HCT116 (cell line): ENCODE data around the gene PDE9A. TPM values are rescaled to one million over a fixed set of nuclear protein-coding genes. Genes with fewer than 3 reads are reported as not detected.

Experiments
- ATAC-seq: fragments of 200-7000 bp; cut with Tn5 transposase; 2 replicates; pipeline ENCODE4 v1.9.1; 2020; ENCODE audit warnings: mild to moderate bottlenecking, moderate library complexity
- BruUV-seq: library from RNA; stranded (reverse); fragments of 400-500 nt; replicated peaks from 2 replicates; lab custom pipeline; 2021; lab: Mats Ljungman, UMichigan
- CTCF ChIA-PET: fragments of 300-600 bp; sonication (Branson Sonifier 250); formaldehyde crosslinking; loops from one replicate; lab custom pipeline; 2021; ENCODE audit warnings: antibody characterized with exemption; lab: Charles Lee
- POLR2A ChIA-PET: fragments of 300-600, 350-600 bp; sonication (Branson Sonifier 250); formaldehyde crosslinking; loops from one replicate; lab custom pipeline; 2021; ENCODE audit warnings: antibody characterized with exemption; lab: Charles Lee
- RAD21 ChIA-PET, 2 experiments: fragments of 300-600 bp; sonication (Branson Sonifier 250); formaldehyde crosslinking; loops; one replicate each; lab custom pipeline; 2023; ENCODE audit warnings: low total read pairs in 2 of 2; ENCODE audit not compliant: uncharacterized antibody in 2 of 2, unreplicated experiment in 2 of 2, low non-redundant PET in 1 of 2; lab: Charles Lee
- DNase-seq: peaks from one replicate; pipeline ENCODE4 v3.0.0-alpha.2; 2010; ENCODE audit warnings: low read depth, low spot score
- H2AFZ ChIP-seq: fragments of 200-600 bp; shearing (Covaris generic), sonication (generic); 2 replicates; pipeline ENCODE4 v1.6.1; 2017; ENCODE audit warnings: low read depth, mixed run types, mixed read lengths, antibody characterized with exemption, low read length; ENCODE audit not compliant: poor library complexity, severe bottlenecking
- H3K27ac ChIP-seq: 2 replicates; pipeline ENCODE4 v1.5.1; 2012; ENCODE audit warnings: low read depth, low read length
- H3K27me3 ChIP-seq: fragments of 200-600 bp; sonication (generic); 2 replicates; pipeline ENCODE4 v1.6.1; 2016; ENCODE audit warnings: mixed run types, low read length, mixed read lengths; ENCODE audit not compliant: insufficient read depth
- H3K36me3 ChIP-seq, 2 experiments: fragments of 200-500 bp in 1 of 2; fragments of 200-600 bp in 1 of 2; sonication (Bioruptor generic) in 1 of 2; sonication (generic) in 1 of 2; 2 replicates each; pipeline versions ENCODE4 v1.5.1 to v1.6.1; 2014 to 2016; ENCODE audit warnings: low read length in 2 of 2, inconsistent platforms in 1 of 2, mixed read lengths in 1 of 2, mixed run types in 1 of 2; ENCODE audit not compliant: insufficient read depth in 2 of 2, control insufficient read depth in 1 of 2
- H3K4me1 ChIP-seq, 2 experiments: fragments of 200-600 bp in 1 of 2; sonication (generic) in 1 of 2; 2 replicates each; pipeline versions ENCODE4 v1.5.1 to v1.6.1; 2012 to 2017; ENCODE audit warnings: low read length in 2 of 2, inconsistent platforms in 1 of 2, mild to moderate bottlenecking in 1 of 2, mixed read lengths in 1 of 2, mixed run types in 1 of 2, moderate library complexity in 1 of 2; ENCODE audit not compliant: insufficient read depth in 2 of 2, control insufficient read depth in 1 of 2
- H3K4me2 ChIP-seq: fragments of 200-600 bp; sonication (generic); 2 replicates; pipeline ENCODE4 v1.6.1; 2017; ENCODE audit warnings: mixed run types, low read length, mixed read lengths
- H3K4me3 ChIP-seq, 2 experiments: fragments of 200-600 bp in 1 of 2; sonication (generic) in 1 of 2; replicated peaks in 1 of 2; 2 replicates each; pipeline ENCODE4 v1.5.1; 2011 to 2016; ENCODE audit warnings: low read length in 2 of 2, control low read depth in 1 of 2, low read depth in 1 of 2, mild to moderate bottlenecking in 1 of 2, mixed read lengths in 1 of 2, mixed run types in 1 of 2
- H3K79me2 ChIP-seq: fragments of 200-600 bp; sonication (generic); 2 replicates; pipeline ENCODE4 v1.6.1; 2017; ENCODE audit warnings: mild to moderate bottlenecking, mixed run types, low read length, moderate library complexity, mixed read lengths; ENCODE audit not compliant: insufficient read depth
- H3K9ac ChIP-seq: fragments of 200-600 bp; sonication (generic); 2 replicates; pipeline ENCODE4 v1.6.1; 2016; ENCODE audit warnings: low read length, mixed read lengths
- H3K9me2 ChIP-seq: fragments of 200-600 bp; sonication (generic), shearing (Covaris generic); 2 replicates; pipeline ENCODE4 v1.6.1; 2017; ENCODE audit warnings: mixed run types, mild to moderate bottlenecking, moderate library complexity; ENCODE audit not compliant: insufficient read depth
- H3K9me3 ChIP-seq, 2 experiments: fragments of 200-500 bp in 1 of 2; fragments of 200-600 bp in 1 of 2; sonication (Bioruptor generic) in 1 of 2; sonication (generic) in 1 of 2; 2 replicates each; pipeline ENCODE4 v1.6.1; 2014 to 2017; ENCODE audit warnings: low read length in 2 of 2, mixed read lengths in 2 of 2, inconsistent platforms in 1 of 2, low read depth in 1 of 2, mild to moderate bottlenecking in 1 of 2, mixed run types in 1 of 2, moderate library complexity in 1 of 2; ENCODE audit not compliant: control insufficient read depth in 1 of 2, insufficient read depth in 1 of 2
- H4K20me1 ChIP-seq: fragments of 200-600 bp; sonication (generic), shearing (Covaris generic); 2 replicates; pipeline ENCODE4 v1.6.1; 2017; ENCODE audit warnings: mixed run types, mild to moderate bottlenecking, moderate library complexity; ENCODE audit not compliant: insufficient read depth
- ATF3 ChIP-seq: IDR thresholded peaks from 2 replicates; pipeline ENCODE4 v1.6.1; 2012
- MAX ChIP-seq: IDR thresholded peaks from 2 replicates; pipeline ENCODE4 v1.6.1; 2012
- POLR2AphosphoS5 ChIP-seq: IDR thresholded peaks from 2 replicates; pipeline ENCODE4 v1.6.1; 2011; ENCODE audit warnings: mild to moderate bottlenecking, low read depth, low read length, moderate library complexity
- REST ChIP-seq: IDR thresholded peaks from 2 replicates; pipeline ENCODE4 v1.6.1; 2012; ENCODE audit warnings: low read depth
- SRF ChIP-seq: IDR thresholded peaks from 2 replicates; pipeline ENCODE4 v1.6.1; 2012; ENCODE audit warnings: low read depth
- TCF7L2 ChIP-seq: IDR thresholded peaks from 2 replicates; pipeline ENCODE4 v1.7.0; 2011; ENCODE audit warnings: borderline replicate concordance, inconsistent platforms; ENCODE audit not compliant: insufficient read depth, insufficient read length; ENCODE audit errors: extremely low read depth
- ZBTB33 ChIP-seq: IDR thresholded peaks from 2 replicates; pipeline ENCODE4 v1.6.1; 2011; ENCODE audit warnings: mild to moderate bottlenecking, low read length, moderate library complexity; ENCODE audit not compliant: insufficient replicate concordance; ENCODE audit errors: extremely low read depth
- intact Hi-C: fragments of 100-400 bp; cut with micrococcal nuclease; formaldehyde crosslinking; loops from 2 replicates; pipeline ENCODE4 v1.10.0; 2022
- total RNA-seq: library from RNA; stranded (reverse); gene quantifications from one replicate; pipeline ENCODE4 v1.2.1, GENCODE V29; 2021; ENCODE audit not compliant: unreplicated experiment

The PDE9A gene
- total RNA-seq, 1 experiment from 2014 or later, result 31.4 TPM

- H3K4me2 ChIP-seq, result no peak overlapping the region
- POLR2A ChIA-PET, result no interaction called here
- no peaks in the 10 kb centered on the region for H3K9me2 ChIP-seq
- no peak for ATAC-seq
- 0 out of 4 replicates have a peak, but pooled peaks cover 0 to 2% of the 10 kb centered on the region in 2 experiments for H3K36me3 ChIP-seq
- intact Hi-C loops, result no loop called here
- peaks cover 5% of the 10 kb centered on the region; the same call in 1 of the 2 replicates for H3K27me3 ChIP-seq
- no peak overlapping the region for H2AFZ ChIP-seq
- no peak overlapping the region for H3K4me3 ChIP-seq
- H3K27ac ChIP-seq, result no peak overlapping the region
- H3K79me2 ChIP-seq, result no peaks in the 10 kb centered on the region
- no TSS peak for BruUV-seq
- CTCF ChIA-PET, result no interaction called here
- no peaks in the 10 kb centered on the region for H3K9me3 ChIP-seq
- no peak for DNase-seq
- RAD21 ChIA-PET, result interaction anchor here in 1 of 2 experiments (0.7 kb wide), 1 partner anchor 95 kb away, joined by 6 read pairs; no protein-coding TSS in a partner anchor
- no peak overlapping the region for H3K9ac ChIP-seq
- H4K20me1 ChIP-seq, result no peaks in the 10 kb centered on the region
- peaks cover 0 to 7% of the 10 kb centered on the region in 2 experiments; a peak in 1 of 4 replicates for H3K4me1 ChIP-seq
- TF ChIP-seq ATF3, result no peak
Observed at GRCh38 chr21:42777064-42777756, 123.8 kb downstream of the PDE9A start.

GRCh38 chr21:42777757-42778344, 124.4 kb downstream of the PDE9A start:
- no peak for DNase-seq
- Histone ChIP-seq H3K9me3 (no peaks in the 10 kb centered on the region), H2AFZ (no peak overlapping the region), H3K9ac (no peak overlapping the region), H3K9me2 (no peaks in the 10 kb centered on the region), H3K4me3 (no peak overlapping the region), H3K36me3 (0 out of 4 replicates have a peak, but pooled peaks cover 0 to 2% of the 10 kb centered on the region in 2 experiments), H3K79me2 (no peaks in the 10 kb centered on the region), H3K27me3 (peaks cover 5% of the 10 kb centered on the region; the same call in 1 of the 2 replicates), H3K4me2 (no peak overlapping the region), H3K27ac (no peak overlapping the region), H4K20me1 (no peaks in the 10 kb centered on the region), H3K4me1 (peaks cover 0 to 7% of the 10 kb centered on the region in 2 experiments; a peak in 1 of 4 replicates)
- ChIA-PET RAD21 (no interaction called here), POLR2A (no interaction called here), CTCF (no interaction called here)
- no TSS peak for BruUV-seq
- intact Hi-C loops, result no loop called here
- no peak for ATAC-seq
- no peak for TF ChIP-seq SRF
- no peak for TF ChIP-seq ZBTB33
- TF ChIP-seq MAX, result no peak
- no peak for TF ChIP-seq POLR2AphosphoS5
- TF ChIP-seq TCF7L2, result no peak
- no peak for TF ChIP-seq REST
